Peyer's patch (tissue), 4 donors: ENCODE data around the gene FBXO48.

ENCODE experiments used
- CTCF ChIP-seq, 6 experiments: fragments of 450-650 bp in 4 of 6; fragments of 200-600 bp in 2 of 6; sonication (generic) in 1 of 6; IDR thresholded peaks; one replicate each; pipeline ENCODE4 v1.5.1; 2017 to 2019; ENCODE audit warnings: antibody characterized with exemption in 6 of 6, mild to moderate bottlenecking in 3 of 6, moderate library complexity in 1 of 6
- POLR2A ChIP-seq, 2 donors: fragments of 450-650 bp; IDR thresholded peaks; one replicate each; pipeline ENCODE4 v1.5.1; 2017; ENCODE audit warnings: antibody characterized with exemption in 2 of 2, mild to moderate bottlenecking in 2 of 2, moderate library complexity in 2 of 2

- no peak for TF ChIP-seq CTCF (IDR thresholded peaks at IDR 0.05)
- no peak for TF ChIP-seq POLR2A (IDR thresholded peaks at IDR 0.05)
Observed at GRCh38 chr2:68476454-68476853, 9.4 kb upstream of the FBXO48 start.
